GM12865 (cell line): Measurements from ENCODE around the gene FOXF2.

Experiments used
- DNase-seq: peaks from one replicate; pipeline ENCODE4 v3.0.0; 2010; ENCODE audit warnings: low read depth
- H3K4me3 ChIP-seq: 2 replicates; pipeline ENCODE4 v1.5.1; 2011; ENCODE audit warnings: mild to moderate bottlenecking, low read depth, low read length, control low read depth
- TF ChIP-seq, protein P1 (sequence below): IDR thresholded peaks from 2 replicates; pipeline ENCODE4 v1.5.1; 2011; ENCODE audit warnings: low read length, control low read depth, low read depth, inconsistent platforms; ENCODE audit not compliant: insufficient read depth; ENCODE audit errors: missing control alignments

FOXF2 gene

DNA sequence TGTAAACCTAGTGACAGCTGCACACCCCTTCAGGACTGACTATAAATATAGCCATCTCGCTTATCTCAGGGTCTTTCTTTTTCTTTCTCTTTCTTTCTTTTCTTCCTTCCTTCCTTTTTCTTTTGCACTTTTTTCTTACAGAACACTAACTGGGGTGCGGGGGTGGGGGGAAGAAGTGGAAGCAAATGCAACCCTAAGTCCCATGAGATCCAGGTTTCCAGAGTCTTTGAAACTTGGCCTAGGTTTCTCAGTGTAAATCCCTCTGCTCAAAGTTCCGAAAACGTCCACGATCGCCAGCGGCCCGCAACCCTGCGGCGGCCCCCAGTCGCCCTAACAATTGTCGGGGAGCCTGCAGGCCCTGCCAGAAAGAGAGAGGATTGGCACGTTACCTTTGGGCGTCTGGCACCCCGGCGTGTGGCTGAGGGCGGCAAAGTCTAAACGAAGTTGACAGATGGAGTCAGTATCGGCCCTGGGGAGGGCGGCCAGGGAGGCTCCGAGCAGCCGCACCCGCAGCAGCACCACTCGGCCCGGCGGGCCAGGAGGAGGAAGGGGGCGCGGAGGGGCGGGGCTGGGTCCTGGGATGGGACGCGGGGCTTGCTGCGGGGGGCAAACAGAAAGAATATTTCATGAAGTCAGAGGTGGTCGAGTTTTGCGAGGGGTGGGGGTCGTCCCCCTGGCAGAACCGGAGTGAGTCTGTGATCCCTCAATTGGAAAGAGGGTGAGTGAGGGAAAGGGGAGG, 577 bp upstream of the FOXF2 start:
- TF ChIP-seq, protein P1, sequence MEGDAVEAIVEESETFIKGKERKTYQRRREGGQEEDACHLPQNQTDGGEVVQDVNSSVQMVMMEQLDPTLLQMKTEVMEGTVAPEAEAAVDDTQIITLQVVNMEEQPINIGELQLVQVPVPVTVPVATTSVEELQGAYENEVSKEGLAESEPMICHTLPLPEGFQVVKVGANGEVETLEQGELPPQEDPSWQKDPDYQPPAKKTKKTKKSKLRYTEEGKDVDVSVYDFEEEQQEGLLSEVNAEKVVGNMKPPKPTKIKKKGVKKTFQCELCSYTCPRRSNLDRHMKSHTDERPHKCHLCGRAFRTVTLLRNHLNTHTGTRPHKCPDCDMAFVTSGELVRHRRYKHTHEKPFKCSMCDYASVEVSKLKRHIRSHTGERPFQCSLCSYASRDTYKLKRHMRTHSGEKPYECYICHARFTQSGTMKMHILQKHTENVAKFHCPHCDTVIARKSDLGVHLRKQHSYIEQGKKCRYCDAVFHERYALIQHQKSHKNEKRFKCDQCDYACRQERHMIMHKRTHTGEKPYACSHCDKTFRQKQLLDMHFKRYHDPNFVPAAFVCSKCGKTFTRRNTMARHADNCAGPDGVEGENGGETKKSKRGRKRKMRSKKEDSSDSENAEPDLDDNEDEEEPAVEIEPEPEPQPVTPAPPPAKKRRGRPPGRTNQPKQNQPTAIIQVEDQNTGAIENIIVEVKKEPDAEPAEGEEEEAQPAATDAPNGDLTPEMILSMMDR: no peak
- H3K4me3 ChIP-seq: no peak overlapping the region
- DNase-seq: no peak

- TF ChIP-seq, protein P1: no peak
- H3K4me3 ChIP-seq: no peak overlapping the region
- DNase-seq: no peak
Measured at GRCh38 chr6:1390133-1390945, 963 bp downstream of the FOXF2 start.

GRCh38 chr6:1390946-1391799, 1.8 kb downstream of the FOXF2 start:
- no peak overlapping the region for H3K4me3 ChIP-seq
- no peak for DNase-seq
- TF ChIP-seq, protein P1: no peak

DNA sequence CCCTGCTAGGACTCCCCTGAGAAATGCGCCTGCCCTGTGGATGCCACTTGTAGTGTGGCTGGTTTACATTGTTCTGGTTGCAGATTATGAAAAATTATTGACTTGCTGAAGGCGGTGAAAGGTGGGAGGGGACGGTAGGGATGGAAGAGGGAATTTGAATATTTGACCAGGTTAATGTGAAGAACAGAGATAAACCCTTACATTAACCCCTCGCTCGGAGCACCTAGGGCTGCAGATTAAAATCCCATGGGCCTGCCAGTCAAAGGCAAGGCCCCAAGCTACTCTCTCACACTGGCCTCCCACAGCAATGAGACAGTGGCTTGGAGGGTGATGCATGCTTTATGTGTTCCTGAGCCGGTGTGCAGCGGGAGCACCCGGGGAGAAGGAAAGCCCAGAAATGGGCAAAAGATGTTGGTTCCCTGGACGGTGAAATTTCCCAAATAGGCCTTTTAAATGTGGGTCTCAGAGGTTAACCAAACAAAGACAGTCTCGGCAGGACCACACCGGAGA, 2.5 kb downstream of the FOXF2 start:
- TF ChIP-seq, protein P1: no peak
- H3K4me3 ChIP-seq: no peak overlapping the region
- DNase-seq: no peak

DNA sequence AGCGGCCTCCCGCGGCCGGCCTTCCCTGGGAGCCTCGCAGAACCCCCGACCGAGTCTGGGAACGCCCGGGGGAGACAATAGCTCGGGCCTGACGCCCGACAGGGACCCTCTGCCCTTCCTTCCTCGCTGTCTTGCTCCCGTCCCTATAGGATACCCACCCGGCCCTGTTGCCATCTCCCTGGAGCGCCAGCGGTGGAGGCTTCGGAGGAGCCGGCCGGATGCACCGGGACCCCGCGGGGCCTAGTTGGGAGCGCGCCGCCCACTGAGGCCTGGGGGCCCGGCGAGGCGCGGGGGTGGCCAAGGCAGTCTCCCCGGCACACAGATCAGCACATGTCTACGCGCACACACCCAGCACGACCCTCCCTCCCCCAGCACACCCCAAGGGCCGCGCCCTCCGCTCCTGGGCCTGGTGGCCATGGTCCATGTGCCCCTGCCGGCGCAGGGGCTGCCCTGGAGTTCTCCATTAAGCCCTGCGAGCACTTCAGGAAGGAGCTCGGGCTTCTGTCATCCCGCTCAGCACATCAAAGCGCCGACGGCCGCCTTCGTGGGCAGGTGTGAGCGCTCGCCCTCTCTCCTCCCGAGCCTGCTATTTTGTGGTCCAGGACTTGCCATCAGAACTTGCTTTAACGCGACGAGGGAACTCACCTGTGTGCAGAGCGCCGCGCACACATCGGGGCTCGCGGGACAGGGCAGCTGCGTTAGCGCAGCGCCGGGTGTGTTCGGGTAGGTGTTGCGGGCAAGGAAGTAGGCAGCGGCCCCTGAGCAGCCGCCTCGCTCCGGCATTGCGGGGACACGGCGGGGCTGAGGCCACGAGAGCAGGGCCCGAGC, 3.7 kb downstream of the FOXF2 start:
- TF ChIP-seq, protein P1: no peak
- H3K4me3 ChIP-seq: no peak overlapping the region
- no peak for DNase-seq
